Epidermal melanocyte (primary cell): ENCODE data around the gene LSM14A.
"Not testable (repeated sequence)": the region's sequence is repeated elsewhere in the genome, so short reads cannot be mapped to it uniquely, and the experiment has no call there.

ENCODE experiments used
- DNase-seq: peaks from one replicate; pipeline ENCODE4 v3.0.0; 2011; ENCODE audit warnings: low spot score; ENCODE audit not compliant: insufficient read length

The LSM14A gene

DNA sequence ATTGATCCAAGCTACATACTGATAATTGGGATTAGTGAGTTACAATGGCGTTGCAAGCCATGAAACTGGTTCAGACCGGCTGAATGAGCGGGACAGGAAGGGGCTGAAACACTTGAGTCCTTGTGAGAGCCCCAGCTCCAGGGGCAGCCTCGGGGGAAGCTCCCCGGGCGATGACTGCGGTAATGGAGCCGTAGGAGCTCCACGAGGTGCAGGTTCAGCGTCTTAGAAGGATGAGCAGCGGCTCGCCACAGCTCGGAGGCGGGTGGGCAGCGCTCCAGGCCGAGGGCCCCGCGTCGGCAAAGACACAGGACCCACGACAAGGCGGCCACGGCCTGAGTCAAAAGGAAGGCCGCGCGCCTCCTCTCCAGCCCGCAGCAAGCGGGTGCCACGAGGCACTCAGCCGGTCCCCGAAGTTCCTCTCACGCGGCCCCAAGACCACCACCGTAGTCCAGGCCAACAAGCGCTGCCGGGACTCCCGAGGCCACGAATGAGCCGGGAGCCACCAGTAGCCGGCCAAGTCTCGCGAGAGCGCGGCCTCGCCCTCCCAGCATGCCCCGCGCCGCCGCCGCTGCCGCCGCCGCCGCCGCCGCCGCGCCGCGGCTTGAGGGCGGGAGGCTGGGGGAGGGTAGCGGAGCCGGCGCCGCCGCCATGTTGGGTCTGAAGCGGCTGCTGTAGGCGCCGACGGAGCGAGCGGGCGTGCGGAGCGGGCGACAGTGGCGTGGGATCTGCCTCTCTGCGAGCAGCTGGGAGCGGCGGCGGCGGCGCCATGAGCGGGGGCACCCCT is at the start of gene LSM14A:
LSM14A (plus strand) TSS at position 628 of the 784 bp plus-strand sequence; CDS start at position 767, 139 bp downstream.
- peak; percentile 81 for DNase-seq

DNA sequence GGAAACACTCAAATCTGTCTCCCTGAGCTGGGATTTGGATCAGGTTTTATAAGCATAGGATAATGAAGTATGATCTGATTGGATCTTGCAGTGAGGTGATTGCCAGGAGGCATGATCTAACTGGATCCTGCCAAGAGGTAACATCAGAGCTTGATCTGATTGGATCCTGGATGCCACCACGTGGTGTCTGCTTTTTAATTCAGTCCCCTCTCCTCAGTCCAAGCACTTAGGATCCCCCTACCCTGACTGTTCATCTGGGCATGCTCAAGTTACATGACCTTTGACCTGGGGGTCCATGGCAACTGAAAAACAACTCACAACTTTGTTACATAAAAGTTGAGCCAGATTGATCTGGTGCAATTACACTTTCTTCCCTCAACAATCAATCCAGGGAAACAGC is 47.5 kb upstream of the LSM14A start:
- DNase-seq = no peak

DNA sequence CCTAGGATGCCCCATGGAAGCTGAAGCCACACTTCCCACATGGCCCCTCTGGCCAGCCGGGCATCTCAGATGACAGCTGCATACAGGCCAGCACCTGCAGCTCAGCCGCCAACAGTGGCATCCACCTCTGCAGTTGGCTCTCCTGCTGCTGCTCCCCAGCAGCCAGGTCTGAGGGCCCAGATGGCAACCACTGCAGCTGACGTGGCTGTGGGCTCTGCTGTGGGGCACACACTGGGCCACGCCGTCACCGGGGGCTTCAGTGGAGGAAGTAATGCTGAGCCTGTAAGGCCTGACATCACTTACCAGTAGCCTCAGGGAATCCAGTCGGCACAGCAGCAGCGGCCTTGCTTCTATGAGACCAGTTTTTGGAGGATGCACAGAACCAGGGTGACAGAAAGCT is 45.3 kb upstream of the LSM14A start:
- DNase-seq = no peak

DNA sequence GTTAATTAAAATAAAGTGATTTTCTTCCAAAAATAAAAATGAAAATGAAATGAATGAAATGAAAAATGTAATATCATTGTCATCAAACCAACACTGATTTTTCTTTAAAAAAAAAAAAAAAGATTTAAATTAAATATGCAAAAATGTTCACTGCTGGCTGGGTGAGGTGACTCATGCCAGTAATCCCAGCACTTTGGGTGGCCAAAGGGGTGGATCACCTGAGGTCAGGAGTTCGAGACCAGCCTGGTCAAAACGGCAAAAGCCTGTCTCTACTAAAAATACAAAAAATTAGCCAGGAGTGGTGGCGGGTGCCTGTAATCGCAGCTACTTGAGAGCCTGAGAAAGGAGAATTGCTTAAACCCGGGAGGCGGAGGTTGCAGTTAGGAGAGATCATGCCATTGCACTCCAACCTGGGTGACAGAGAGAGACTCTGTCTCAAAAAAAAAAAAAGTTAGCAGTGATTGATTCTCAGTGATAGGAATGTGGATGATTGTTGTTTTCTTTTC is 44.6 kb upstream of the LSM14A start:
- no peak for DNase-seq

DNA sequence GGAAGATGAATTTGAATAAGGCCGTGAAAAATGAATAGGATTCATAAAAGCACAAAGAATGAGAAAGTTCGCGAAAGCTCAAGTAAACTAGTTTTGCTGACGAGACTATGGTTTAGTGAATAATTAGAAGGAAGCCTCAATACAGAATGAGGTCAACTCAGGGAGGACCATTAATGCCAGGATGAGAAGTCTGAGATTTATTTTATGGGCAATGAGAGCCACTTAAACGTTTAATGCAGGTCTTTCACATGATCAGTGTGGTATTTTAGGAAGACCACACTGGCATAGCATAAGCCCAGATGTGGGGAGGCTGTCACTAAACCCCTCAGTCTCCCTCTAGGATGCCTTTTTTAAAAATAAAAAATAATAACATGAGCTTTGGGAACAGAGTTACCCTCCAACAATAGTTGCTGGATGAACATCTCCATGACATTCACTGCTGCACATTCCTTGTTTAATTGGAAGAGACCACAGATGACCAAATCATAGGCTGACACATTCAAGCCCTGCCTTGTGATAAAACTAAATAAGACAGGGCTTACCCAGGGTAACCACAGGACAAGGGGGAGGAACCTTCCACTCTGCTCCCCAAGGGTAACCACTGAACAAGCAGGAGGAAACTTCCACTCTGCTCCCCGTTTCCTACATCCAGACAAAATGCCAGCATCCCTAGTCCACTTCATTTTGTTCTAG is 43.6 kb upstream of the LSM14A start:
- no peak for DNase-seq

DNA sequence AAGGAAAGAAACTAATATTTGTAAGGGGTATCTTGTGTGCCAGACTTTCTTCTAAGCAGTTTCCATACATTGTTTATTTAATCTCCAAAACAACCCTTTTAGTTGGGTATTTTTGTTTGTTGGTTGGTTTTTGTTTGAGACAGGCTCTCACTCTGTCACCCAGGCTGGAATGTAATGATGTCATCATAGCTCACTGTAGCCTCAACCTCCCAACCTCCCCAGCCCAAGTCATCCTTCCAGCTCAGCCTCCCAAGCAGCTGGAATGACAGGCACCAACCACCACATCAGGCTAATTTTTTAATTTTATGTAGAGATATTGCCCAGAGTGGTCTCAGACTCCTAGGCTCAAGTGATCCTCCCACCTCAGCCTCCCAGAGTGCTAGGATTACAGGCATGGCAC is 41.2 kb upstream of the LSM14A start:
- no peak for DNase-seq

DNA sequence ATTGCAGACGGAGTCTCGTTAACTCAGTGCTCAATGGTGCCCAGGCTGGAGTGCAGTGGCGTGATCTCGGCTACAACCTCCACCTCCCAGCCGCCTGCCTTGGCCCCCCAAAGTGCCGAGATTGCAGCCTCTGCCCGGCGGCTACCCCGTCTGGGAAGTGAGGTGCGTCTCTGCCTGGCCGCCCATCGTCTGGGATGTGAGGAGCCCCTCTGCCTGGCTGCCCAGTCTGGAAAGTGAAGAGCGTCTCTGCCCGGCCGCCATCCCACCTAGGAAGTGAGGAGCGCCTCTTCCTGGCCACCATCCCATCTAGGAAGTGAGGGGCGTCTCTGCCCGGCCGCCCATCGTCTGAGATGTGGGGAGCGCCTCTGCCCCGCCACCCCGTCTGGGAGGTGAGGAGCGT is 40.2 kb upstream of the LSM14A start:
- not testable (repeated sequence) for DNase-seq

DNA sequence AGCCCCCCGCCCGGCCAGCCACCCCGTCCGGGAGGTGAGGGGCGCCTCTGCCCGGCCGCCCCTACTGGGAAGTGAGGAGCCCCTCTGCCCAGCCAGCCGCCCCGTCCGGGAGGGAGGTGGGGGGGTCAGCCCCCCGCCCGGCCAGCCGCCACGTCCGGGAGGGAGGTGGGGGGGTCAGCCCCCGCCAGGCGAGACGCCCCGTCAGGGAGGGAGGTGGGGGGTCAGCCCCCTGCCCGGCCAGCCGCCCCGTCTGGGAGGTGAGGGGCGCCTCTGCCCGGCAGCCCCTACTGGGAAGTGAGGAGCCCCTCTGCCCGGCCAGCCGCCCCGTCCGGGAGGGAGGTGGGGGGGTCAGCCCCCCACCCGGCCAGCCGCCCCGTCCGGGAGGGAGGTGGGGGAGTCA is 39.6 kb upstream of the LSM14A start:
- not testable (repeated sequence) for DNase-seq

DNA sequence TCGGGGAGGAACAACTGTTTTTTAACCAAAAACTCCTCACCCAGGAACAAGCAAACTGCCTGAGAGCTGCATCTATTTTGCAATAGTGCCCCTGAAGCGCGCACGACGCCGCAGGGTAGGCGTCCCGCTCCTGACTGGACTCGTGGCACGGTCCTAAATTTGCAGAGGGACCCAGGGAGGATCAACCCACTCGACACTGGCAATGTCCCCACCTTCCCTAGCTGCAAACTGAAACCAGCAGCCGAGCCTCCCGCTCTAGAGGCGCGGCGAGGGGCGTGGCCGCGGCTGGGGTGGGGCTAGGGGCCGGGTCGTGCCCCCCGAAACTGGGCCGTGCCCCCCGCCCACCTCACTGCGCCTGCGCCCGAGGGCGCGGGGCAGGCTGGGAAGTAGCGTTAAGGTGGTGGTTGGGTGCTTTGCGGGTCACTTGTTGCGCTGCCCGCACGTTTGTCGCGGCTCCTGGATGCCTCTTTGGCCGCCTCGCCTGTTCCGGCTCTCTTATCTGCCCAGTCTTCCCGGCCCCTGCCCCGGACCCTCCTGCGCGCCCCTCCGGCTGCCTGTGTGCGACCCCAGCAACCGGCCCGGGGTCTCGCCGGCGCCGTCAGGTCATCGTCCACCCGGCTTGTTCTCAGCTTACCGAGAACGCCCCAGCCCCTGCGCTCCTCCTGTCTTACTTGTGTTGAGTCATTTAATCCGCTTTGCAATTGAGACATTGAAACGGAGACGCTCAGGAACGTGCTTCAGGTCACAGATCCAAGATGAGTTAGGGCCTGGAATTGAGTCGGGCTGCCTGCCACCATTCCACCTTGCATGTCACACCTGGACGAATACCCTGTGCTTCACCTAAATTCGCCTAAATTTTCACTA is 37.9 kb upstream of the LSM14A start:
- peak; percentile 83 for DNase-seq

DNA sequence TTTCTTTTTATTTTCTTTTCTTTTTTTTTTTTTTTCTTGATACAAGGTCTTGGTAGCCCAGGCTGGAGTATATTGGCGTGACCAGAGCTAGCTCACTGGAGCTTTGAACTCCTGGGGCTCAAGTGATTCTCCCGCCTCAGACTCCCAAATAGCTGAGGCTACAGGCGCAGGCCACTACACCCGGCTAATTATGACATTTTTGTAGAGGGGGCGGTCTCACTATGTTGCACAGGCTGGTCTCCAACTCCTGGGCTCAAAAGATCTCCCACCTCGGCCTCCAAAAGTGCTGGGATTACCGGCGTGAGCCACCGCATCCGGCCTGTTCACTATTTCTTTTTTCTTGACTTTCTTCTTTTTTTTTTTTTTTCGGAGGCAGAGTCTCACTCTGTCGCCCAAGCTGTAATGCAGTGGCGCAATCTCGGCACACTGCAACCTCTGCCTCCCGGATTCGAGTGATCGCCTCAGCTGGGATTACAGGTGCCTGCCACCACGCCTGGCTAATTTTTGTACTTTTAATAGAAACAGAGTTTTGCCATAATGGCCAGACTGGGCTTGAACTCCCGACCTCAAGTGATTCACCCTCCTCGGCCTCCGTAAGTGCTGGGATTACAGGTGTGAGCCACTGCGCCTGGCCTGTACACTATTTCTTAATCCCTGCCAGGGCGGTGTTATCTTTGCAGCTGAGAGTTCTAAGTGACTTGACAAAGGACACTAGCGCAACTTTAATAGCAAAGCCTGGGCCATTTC is 37.1 kb upstream of the LSM14A start:
- no peak for DNase-seq

DNA sequence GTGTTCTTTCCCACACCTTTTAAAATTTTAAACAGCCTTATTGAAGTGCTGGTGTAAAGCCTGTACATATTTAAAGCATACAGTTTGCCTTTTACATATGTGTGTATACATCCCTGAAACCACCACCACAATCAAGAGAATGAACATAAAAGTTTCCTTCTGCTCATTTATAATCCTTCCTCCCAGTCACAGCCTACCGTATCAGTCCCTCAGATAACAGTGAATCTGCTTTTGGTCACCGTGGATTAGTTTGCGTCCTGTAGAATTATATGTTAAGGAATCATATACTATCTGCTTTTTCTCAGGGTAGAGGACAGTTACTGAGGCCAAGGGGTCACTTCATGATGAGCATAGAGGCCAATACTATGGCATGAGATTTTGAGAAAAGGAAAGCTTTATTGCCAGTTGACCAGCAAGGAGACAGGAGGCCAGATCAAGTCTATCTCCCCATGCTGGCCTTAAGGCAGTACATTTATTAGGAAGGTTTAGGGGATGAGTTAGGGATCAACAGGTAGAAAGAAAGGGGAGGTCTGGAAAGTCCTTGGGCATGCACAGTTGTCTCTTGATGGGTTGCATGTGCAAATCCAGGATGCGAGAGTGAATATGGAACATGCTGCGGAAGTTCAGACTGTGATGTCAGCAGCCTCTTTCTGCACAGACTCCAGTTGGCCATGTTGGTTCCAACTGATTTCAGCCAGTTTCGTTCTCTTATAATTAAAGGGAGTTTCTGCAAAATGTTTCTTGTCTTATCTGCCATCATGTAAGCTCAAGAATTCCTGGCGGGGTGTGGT is 36.3 kb upstream of the LSM14A start:
- no peak for DNase-seq

DNA sequence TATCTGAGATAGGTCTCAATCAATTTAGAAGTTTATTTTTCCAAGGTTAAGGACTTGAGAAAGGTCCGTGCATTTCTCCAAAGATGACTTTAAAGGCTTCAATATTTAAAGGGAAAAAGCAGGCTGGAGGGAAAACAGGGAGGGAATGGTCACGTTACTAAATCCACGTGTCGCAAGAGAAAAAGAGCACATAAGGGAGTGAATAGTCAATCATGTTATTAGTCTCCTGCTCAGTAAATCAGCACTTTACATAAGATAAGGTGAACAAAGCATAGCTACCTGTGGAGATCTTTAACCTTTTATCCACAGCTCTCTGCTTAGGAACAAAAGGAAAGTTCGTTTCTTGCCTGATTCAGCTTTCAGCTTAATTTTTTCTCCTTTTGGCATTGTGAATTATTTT is 31.3 kb upstream of the LSM14A start:
- no peak for DNase-seq

DNA sequence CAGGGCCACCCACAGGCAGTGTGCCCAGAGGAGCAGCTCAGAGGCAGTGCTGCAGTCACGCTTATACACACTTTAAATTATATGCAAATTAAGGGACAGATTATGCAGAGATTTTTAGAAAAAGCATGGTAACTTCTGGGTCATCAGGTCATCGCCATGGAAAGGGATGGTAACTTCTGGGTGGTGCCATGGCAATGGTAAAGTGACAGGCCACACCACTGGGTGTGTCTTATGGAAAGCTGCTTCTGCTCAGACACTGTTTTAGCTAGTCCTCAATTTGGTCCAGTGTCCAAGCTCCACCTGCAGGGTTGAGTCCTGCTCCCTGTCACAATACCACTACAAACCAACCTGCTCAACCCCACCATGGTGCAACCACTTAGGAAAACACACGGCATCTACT is 29.9 kb upstream of the LSM14A start:
- no peak for DNase-seq

DNA sequence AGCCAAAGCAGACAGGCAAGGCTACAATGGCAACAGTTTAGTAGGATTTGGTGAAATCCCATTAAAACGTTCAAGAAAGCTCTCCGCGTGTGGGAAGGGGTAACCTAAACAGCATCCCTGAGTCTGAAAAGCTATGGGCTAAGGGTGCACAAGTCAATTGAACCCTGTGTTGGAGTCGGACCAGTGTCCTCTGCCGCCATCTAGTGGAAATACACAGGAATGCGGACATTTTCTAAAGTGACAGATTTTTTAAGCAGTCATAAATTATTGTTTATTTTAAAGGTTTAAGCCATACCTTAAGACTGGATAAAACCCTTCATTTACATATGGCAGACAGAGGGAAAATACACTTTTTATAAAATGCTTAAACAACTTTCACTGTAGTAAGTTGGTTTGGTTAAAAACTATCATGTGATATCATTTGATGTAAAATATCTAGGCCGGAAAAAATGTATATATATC is 26.5 kb upstream of the LSM14A start:
- DNase-seq = peak; percentile 23

DNA sequence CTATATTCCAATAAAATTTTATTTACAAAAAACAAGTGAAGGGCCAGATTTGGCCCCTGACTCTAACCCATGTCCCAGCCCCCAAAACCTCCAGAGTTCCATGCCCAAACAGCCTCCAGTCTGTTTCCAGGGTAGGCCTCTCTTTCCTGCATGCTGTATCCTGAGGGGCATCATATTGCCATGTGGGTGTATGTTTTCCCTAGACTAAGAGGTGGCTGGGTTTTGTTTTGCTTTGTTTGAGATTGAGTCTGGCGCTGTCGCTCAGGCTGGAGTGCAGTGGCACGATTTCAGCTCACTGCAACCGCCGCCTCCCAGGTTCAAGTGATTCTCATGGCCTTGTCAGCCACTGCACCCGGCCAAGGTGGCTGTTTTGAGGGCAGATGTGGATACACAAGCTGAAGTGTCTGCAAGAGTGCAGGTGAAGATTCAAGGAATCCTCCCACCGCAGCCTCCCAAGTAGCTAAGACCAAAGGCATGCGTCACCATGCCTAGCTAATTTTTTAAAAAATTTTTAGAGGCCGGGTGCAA is 23.6 kb upstream of the LSM14A start:
- DNase-seq = no peak

DNA sequence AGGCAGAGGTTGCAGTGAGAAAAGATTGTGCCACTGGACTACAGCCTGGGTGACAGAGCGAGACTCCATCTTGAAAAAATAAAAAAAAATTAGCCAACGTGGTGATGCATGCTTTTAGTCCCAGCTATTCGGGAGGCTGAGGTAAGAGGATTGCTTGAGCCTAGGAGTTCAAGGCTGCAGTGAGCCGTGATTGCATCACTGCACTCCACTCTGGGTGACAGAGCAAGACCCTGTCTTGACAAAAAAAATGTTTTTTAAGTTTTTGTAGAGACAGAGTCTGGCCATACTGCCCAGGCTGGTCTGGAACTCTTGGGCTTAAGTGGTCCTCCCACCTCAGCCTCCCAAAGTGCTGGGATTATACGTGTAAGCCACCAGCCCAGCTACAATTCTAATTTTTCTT is 22.4 kb upstream of the LSM14A start:
- DNase-seq = no peak

DNA sequence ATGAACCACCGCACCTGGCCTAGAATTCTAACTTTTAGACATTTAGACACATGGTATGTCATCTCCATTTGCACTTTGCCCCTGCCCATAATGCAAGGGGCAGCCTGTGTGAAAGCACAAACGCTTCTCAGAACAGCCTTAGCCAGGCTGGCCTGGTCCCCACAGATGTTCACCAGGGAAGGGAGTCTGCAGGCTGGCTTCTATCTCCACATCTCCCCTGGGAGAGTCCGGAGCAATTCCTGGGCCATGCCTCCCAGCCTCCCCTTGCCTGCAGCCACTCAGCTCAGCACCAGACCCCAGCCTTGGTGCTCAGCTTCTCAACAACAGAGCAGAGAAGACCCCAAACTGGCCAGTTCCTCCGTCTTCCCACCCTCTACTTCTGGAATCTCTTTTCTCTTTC is 21.7 kb upstream of the LSM14A start:
- DNase-seq = no peak

DNA sequence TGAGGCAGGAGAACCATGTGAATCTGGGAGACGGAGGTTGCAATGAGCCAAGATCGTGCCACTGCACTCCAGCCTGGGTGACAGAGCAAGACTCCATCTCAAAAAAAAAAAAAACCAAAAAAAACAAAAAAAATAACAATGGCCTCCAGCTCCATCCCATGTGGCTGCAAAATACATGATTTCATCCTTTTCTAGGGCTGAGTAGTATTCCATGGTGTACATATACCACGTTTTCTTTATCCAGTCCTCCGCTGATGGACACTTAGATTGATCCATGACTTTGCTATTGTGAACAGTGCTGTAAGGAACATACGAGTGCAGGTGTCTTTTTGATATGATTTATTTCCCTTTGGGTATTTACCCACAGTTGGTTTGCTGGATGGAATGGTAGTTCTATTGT is 20.9 kb upstream of the LSM14A start:
- DNase-seq = no peak

DNA sequence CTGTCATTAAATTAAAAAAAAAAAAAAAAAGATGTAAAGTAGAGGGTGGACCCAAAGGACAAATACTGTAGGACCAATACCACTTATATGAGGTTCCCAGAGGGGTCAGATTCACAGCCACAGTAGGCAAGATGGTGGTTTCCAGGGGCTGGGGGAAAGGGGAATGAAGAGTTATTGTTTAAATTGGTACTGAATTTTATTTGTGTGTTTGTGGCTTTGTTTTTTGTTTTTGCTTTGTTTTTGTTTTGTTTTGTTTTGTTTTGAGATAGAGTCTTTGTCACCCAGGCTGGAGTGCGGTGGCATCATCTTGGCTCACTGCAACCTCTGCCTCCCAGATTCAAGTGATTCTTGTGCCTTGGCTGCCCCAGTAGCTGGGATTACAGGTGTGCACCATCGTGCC is 17.9 kb upstream of the LSM14A start:
- DNase-seq = no peak

DNA sequence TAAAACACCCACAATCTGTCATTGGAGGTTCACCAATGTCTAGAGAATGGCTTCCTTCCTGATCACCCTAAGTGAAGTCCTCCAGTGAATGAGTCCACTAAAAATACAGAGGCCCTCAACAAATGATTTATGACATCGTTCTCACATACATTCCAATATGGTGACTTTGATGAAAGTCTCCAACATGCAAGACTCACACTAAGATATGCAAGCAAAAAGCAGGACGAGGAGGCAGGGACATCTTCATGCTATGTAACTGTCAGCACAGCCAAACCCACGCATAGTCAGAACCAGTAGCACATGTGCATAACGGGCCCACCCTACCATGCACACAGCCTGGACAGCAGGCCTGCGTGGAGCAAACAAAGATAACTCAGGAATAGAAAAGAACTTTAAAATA is 16.6 kb upstream of the LSM14A start:
- DNase-seq = no peak
